Stimulated activated CD8-positive, alpha-beta memory T cell treated with anti-CD3 and anti-CD28 coated beads, Interleukin-7, amount 100 ng/mL, for 1 hour (primary cell): ENCODE measurements around the gene NOS1AP.

ENCODE experiments used
- DNase-seq, 2 donors: peaks; one replicate each; pipeline ENCODE4 v3.0.0-alpha.2; 2020; ENCODE audit warnings: low read depth in 2 of 2

Gene NOS1AP

DNA sequence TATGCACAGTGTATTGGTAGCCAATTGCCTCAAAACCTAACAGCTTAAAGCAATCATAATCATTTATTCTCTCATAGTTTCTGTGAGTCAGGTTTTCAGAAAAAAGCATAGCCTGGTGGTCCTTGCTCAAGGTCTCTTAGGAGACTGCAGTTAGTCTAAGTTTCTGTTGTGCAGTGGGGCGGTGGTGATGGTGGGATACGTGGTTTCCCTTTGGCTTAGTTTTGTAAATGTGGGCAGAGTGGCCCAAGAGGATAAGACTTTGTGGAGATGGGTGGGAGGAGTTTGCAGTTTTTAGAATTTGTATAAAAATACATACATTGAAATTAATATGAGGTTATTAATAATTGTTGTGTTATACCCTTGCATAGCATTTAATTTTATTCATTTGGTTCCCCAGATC is 68.6 kb downstream of the NOS1AP start:
- DNase-seq: no peak

DNA sequence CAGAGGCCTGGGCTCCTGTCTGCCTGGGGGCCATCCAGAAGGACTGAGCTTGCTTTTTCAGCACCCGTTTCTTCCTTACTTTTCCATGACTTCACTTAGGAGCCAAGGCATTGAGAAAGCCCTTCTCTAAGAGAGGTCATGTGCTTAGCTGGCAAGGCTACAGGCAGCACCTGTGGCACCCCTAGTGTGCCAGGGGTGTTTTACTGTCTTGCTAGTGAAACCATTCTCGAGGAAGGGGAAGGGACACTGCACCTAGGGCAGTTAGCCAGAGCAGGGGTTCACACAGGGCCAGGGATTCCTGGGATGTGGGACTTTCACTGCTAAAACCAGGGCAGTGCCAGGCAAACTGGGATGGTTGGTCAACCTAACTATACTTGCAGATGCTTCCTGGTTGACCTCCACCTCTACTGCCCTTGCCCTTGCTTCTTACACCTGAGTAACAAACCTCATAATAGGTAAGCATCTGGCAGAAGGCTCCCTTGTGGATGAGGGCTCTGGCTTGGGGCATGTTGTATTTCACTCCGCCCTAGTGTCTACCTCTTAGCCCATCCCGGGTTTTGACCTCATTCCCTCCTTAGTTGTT is 69.2 kb downstream of the NOS1AP start:
- no peak for DNase-seq

DNA sequence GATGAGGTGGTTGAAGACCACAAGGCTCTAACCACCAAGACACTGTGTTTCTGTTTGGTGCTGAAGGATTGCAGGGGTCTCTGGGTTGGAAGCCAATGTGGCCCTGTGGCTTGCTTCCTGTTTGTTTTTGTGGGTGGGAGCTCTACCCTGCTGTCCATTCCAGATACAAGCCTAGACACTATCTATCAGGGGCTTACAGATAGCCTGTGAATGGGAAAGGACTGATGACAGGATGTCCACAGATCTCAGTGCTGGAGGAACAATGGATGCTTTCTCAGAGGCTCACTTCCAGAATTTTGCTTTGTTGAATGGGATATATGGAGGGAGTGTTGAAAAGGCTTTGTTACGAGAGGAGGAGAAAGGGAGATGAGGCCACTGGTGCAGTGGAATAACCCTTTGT is 69.7 kb downstream of the NOS1AP start:
- no peak for DNase-seq

DNA sequence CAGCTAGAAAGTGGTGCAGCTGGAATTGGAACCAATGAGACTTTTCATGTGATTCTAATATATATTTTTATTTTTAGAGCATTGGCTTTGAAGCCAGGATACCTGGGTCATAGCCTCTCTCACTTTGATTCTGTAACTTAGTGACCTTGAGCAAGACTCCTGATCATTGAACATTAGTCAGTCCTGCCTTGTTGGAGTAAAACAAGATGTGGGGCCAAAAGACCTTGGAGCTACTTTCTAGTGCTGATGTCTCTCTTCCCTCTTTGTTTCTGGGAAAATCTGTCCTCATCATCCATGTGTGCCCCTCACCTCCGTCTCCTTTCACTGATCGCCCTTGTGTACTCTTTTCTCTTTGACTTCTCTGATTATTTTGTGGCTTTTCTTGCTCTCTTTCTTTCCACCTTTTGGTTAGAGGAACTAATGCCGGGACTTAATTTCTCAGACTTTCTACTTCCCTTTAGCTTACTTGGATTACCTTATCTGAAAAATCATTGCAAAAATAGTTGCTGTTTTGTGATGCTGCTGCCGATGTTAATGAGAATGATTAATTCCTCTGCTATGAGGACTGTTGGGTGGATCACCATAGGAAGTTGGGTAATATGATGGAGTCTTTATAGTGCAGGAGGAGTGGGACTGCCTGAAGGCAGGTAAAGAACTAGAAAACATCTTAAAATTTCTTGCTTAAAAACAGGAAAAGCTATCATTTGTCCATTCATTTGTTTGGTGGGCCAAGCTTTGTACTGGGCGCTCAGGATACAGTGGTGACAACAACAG is 72.0 kb downstream of the NOS1AP start:
- no peak for DNase-seq

DNA sequence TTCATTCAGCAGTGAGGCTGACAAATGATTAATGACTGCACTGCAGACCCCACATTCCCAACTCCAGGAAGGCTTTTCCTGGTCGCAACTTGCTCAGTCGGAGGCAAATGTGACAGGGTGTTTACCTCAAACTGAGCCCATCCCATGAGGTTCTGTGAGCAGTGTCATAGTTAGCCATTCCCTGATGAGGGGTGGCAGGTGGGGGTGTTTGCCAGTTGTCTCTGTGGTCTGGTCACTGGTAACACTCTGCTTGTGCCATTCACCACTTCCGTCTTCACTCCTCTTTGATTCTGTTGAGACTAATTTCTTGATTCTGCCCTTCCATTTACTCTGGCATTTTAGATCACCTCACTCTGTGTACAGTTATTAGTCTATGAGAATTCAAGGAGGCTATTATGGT is 73.5 kb downstream of the NOS1AP start:
- no peak for DNase-seq

DNA sequence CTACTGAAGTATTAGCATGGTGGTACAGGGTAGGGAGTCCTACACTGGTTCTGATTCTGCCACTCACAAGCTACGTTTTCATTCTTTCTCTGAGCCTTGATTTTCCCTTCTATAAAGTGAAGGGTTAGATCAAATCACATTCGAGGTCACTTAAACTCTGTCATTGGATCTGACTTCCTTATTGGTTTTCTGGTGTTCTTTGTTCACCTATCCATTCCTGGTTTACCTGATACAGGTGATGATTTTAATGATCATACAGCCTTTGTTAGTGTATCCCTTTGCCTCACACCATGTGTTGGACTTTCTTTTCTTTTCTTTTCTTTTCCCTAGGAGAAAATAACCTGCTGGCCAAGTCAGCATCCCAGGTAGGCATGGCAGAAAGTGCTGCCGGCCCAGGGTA is 74.8 kb downstream of the NOS1AP start:
- DNase-seq: no peak

DNA sequence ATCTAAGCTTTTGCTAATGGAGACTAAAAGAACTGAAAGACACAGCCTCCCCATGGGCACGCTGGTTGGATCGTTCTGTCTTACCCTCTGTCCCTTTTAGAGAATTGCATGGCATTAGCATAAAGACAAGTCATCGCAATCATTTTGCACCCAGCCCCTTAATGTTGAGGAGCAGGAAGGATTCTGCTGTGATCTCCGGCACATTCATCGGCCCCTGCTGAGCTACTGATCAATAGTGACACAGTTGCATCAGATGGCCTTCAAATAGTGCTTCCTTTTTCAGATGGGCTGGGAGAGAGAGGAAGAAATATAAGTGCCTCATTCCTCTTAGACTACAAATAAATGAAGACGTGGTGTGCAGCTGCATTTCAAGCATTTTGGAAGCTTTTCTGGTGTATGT is 75.4 kb downstream of the NOS1AP start:
- DNase-seq: no peak

DNA sequence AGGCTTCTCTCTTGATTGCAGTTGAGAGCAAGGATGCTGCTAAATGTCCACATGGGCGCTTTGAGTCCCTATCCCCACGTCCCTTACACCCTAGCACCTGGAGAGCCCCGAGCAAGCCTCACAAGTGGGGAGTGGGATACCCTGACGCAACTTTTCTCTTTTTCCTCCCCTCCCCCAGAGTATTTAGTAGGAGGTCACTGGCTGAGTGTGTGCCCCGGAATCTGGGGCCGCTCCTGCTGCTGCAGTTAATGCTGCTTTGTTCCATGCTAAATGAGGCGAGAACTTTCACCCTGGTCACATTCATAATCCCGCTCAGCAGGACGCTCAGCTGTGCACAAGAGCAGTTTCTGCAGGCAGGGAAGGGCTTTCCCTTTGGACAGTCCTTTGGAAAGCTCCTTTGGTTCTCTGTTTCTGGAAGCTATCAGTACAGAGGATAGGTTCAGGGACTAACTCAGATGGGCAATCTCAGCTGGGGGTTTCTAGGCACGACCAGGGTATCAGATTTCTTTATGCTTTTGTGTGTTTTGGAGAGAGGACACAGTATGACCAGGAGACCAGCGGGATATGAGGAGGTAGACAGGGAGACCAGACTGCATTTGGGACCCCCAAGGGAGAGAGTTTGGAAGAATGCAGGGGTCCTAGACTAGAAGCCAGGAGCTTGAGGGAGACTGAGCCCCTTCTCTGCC is 75.9 kb downstream of the NOS1AP start:
- DNase-seq: no peak

DNA sequence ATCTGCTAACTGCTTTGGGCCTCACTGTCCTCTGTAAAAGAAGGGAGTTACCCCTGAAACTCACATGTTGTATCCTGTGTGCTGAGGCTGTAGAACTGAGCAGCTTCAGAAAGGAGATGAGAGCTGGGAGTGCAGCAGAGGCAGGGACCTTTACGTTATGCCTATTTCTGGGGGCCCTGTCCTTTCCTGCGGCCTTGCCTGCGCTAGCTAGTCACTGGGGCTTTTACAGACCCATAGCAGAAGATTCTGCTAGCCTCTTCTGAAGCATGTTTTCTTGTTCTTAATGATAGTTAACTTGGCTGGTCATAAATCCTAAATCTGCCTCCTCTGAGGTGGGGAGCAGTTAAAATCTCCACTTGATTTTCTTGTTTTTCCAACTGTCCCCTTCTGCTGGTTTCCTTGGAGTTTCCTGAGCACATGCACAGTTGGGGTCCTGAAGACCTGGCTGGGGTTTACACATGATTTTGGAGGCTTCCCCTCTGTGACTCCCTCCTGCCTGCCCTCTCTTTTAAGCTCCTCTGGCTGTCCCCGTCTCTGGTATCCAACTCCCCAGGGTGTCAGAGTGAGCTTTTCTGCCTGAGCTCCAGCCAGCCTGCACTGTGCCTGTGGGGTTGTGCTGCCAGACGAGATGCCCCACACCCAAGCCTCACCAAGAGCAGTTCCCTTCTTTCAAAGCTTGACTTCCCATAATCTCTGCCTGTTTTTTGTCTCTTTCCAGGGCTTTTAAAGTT is 76.6 kb downstream of the NOS1AP start:
- DNase-seq: no peak

DNA sequence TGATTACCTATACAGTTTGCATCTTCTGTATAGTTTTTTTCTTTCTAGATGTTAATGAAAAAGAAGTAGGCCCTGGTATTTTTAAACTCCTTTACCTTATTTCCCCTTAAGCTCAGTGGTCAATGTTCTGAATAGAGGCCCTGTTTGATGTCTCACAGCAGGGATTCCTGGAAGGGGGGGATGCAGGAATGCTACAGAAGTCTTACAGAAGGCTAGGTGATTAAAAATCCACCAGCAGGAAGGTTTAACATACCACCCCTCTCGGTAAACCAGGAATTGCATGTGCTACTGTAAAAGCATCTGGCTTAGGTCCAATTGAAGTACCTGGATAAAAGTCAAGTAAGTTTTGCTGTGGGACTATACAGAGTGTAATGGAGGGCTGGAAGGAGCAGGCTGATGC is 78.3 kb downstream of the NOS1AP start:
- no peak for DNase-seq

DNA sequence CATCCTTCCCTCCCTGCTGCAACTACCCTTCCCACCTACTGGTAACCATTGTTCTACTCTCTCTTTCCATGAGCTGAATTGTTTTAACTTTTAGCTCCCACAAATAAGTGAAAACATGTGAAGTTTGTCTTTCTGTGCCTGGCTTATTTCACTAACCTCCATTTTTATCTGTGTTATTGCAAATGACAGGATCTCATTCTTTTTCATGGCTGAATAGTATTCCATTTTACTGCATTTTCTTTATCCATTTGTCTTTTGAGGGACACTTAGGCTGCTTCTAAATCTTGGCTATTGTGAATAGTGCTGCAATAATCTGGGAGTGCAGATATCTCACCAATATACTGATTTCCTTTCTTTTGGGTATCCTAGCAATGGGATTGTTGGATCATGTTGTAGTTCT is 80.6 kb downstream of the NOS1AP start:
- no peak for DNase-seq

DNA sequence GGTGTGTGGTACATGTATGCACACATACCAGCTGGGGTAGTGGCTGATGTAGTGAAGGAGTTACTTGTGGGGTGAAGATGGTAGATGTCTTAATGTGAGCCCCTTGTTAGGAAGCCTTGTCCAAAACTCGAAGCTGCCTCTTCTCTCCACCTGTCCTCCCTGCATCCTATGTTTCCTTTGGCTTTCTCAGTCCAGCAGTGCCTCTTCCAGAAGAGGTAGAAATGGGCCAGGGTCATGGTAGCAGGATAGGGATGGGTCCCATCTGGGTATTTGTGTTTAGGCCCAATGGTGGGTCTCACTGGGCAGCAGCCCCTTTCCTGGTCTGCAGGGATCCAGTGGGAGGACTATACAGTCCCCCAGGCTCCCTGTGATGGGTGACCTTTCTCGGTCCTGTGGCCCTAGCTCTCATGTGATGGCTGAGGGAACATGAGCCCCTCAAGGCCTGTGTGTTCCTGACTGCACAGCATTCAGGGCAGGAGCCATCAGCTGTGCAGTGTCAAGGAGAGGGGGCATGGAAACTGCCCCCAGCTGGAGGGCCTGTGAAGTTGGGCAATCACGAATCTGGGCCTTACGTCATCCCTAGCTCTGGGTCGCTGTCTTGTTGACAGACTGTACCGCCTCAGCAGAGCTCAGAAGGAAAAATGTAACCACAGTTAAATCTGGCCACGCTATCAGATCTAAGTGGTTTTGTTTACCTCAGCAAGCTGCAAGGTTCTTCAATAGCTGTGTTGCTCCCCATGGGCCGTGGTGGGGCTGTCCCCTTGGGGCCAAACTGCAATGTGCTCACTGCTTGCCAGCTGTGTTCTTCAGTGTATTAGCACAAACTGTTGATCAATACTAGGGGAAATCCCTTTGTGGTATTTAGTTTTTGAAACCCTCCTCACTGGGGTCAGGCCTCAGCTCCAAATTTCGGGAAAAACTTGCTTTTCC is 82.7 kb downstream of the NOS1AP start:
- no peak for DNase-seq

DNA sequence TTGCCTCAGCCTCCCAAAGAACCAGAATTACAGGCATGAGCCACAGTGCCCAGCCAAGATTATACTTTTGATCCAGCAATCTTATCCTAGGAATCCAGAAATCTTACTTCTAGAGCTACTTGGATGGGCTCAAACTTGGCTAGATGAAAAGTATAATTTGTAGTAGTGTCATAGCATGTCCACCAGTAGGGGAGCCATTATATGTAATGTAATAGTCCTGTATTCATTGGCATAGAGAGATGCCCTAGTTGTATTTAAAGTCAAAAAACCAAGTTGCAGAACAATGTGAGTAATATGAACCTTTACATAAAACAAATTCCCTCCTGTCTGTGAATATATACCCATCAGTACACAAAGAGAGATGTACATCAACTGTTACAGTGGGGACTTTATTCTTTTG is 83.9 kb downstream of the NOS1AP start:
- no peak for DNase-seq

DNA sequence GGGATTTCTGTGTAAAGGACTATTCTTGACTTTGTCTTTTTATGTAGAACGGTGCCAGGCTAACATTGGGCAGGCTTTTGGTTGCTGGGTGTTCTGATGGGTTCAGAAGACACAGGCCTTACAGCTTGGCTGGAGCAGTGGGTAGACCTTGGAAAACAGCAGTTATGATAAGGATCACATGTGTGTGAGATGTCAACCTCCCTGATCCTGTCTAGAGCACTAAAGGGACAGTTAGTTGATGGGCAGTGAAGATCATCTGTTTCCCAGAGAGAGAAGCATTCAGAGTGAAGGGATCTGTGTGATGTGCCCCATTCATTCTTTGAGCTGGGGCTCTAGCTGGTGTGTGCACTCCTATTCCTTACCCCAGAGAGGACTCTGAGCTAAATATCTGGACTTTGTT is 88.0 kb downstream of the NOS1AP start:
- no peak for DNase-seq

DNA sequence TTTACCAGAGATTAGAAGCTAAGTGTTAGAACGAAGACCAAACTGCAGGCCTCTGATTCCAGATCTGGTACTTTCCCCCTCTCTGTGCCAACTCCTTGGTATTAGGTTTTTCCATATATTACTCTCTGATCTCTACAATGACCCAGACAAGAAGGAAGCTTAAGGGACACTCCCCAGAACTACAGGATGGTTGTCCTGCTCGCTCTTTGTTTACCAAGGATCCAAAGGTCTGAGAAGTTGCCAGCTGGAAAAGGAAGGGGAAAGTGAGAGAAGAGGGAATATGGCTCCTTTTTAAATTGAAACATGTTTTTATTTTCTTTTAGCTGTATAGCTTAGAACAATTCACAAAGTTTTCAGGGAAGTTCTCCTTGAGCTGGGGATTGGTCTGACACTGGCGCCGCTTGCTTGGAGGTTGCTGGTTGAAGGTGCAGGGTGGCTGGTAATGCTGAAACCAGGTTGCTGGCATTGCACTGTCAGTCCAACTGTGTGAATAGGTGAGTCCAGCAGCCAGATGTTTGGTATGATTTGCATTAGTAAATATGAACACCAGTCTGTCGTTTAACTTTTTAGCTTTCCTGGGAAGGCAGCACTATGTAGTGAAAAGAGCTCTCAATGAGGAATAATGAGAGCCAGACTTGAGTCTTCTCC is 89.3 kb downstream of the NOS1AP start:
- no peak for DNase-seq

DNA sequence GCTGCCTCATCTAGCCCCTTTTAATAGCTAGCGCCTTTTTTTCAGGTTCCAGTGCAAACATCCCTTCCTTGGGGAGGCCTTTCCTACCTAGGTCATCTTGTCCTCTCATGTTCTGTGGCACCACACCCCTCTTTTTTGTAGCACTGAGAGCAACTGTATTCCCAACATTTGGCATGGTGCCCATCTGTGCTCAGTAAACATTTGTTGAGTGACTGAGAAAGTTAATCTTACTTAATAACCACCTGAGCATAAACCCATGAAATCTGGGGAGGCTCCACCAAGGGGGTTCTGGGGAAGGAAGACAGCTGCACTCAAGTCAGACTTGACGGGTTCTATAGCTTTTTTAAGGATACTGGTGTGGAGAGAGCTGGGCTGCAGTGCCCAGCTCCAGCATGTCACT is 90.0 kb downstream of the NOS1AP start:
- no peak for DNase-seq

DNA sequence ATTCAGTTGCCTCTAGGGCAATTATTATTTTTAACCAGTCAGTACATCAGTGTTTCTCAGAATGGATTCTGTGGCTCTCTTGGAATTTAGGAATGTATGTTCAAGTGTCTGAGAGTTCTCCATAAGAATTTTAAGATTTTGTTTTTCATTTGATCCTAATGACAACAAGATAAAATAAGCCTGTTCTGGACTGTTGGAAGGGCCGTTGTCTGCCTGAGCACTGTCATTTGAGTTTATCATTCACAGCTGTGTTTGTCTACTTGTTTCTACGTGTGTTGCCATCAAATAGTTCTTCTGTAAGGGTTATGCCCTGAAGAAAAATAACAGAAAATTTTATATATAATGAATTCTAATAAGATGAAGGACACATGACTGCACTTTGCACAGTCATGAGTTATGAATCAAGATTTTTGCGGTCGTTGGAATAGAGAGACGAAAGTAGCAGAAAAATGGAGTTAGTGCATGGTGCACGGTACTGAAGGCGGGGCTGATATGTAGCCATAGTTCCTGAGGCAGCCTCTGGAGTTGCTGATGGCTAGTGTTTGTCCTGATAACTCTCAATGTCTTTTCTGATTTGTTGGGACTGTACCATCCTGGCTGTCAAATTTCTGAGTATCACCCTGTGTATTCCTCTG is 92.5 kb downstream of the NOS1AP start:
- DNase-seq: no peak

DNA sequence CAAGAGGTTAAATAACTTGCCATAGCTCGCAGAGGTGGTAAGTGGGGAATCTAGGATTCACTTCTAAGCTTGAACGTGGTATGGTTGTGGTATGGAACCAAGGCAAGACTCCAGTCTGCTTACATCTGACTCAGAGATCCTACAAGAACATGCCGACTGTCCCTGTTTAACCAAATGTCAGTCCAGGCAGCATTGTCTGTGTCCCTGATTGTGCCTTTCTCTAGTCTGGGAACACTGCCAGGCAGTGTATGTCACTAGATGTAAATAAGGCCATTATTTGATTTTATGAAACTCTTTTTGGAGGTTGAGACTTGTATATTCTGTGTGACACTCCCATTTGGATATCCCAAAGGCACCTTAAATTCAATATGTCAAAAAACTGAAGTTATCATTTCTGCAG is 96.0 kb downstream of the NOS1AP start:
- DNase-seq: no peak

DNA sequence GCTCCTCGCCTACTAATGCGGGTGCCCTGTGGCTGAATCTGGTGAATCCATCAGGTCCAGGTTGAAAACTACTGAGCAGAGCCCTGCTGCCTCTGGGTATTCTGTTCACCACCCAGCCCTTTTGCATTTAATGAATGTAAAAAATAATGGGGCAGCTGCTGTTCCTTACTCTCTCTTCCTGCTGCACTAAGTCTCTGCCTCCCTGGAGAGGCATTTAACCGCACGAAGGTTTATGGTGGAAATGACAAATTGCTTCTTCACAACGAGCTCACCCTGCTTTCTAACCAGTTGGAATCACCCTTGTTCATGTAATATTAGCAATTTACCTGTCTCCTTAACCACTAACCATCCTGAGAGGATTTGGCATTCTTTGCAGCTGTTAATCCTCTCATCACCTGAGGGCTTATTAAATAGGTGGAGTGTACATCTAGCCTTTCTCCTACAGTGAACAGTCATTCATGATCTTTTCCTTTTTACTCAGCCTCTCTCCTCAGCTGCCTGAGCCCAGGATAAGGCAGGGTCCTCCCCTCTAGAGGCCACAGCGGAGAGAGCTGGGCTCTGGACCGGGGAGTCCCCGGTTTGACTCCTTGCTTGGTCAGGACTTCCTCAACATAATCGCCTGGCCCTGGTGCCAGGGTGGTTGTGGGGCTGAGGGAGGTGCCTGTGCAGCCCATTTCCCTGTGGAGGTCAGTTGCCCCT is 97.6 kb downstream of the NOS1AP start:
- no peak for DNase-seq

DNA sequence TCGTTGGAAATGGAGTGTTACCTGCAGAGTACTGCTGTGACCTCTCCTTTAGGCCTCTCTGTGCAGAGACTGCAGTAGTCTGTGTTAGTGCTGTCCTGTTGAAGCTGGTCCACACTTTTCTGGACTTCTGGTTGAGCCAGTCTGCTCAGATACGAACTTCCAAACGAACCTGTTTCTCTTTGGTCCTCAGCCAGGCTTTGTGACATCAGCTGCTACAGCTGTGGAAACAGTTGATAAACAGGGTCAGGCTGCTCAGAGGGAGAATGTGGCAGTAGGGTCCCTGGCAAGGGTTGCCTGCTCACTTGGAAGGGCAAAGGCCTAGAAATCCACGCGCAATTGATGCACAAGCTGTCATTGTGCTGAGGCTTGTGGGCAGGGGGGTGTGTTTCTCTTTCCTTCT is 98.8 kb downstream of the NOS1AP start:
- no peak for DNase-seq
